GM12878 (cell line): ENCODE measurements around the gene ITGAL. TPM values are rescaled to one million over a fixed set of nuclear protein-coding genes. Genes with fewer than 3 reads are reported as not detected.

Experiments used
- BACH1 ChIP-seq: fragments of 450-650 bp; IDR thresholded peaks from 2 replicates; pipeline ENCODE4 v1.6.1; 2017; ENCODE audit warnings: mild to moderate bottlenecking, borderline replicate concordance
- BHLHE40 ChIP-seq, 2 experiments: fragments of 450-650 bp in 1 of 2; IDR thresholded peaks; 2 replicates each; pipeline ENCODE4 v1.6.1; 2011 to 2017; ENCODE audit warnings: low read depth in 2 of 2, borderline replicate concordance in 1 of 2, improper control_type of control experiment in 1 of 2, low read length in 1 of 2, mild to moderate bottlenecking in 1 of 2
- BRCA1 ChIP-seq: IDR thresholded peaks from 2 replicates; pipeline ENCODE4 v1.6.1; 2011; ENCODE audit warnings: low read depth, low read length, improper control_type of control experiment
- CBFB ChIP-seq: IDR thresholded peaks from 2 replicates; pipeline ENCODE4 v1.6.1; 2016; ENCODE audit warnings: antibody characterized with exemption, low read depth
- CEBPB ChIP-seq, 2 experiments: fragments of 150-350 bp in 1 of 2; IDR thresholded peaks; 2 replicates each; pipeline ENCODE4 v1.6.1; 2012 to 2014; ENCODE audit warnings: low read depth in 2 of 2, low read length in 2 of 2, borderline replicate concordance in 1 of 2, inconsistent platforms in 1 of 2
- CHD1 ChIP-seq: IDR thresholded peaks from 2 replicates; pipeline ENCODE4 v1.6.1; 2012; ENCODE audit warnings: low read depth, low read length, improper control_type of control experiment
- EED ChIP-seq: sonication (generic); IDR thresholded peaks from 2 replicates; pipeline ENCODE4 v1.6.1; 2016; ENCODE audit warnings: antibody characterized with exemption, low read depth
- ETV6 ChIP-seq, 2 experiments: fragments of 450-650 bp in 1 of 2; IDR thresholded peaks in 1 of 2; conservative IDR thresholded peaks in 1 of 2; 2 replicates each; pipeline ENCODE4 v1.6.1; 2014; ENCODE audit warnings: antibody characterized with exemption in 1 of 2, borderline replicate concordance in 1 of 2, low read depth in 1 of 2, mild to moderate bottlenecking in 1 of 2, moderate library complexity in 1 of 2
- JUND ChIP-seq: IDR thresholded peaks from 2 replicates; pipeline ENCODE4 v1.6.1; 2012; ENCODE audit warnings: low read depth, mild to moderate bottlenecking, low read length, improper control_type of control experiment, moderate library complexity
- MEF2A ChIP-seq: IDR thresholded peaks from 2 replicates; pipeline ENCODE4 v1.6.1; 2011; ENCODE audit warnings: low read depth, mild to moderate bottlenecking, low read length, moderate library complexity; ENCODE audit not compliant: insufficient read depth
- NFYA ChIP-seq: IDR thresholded peaks from 2 replicates; pipeline ENCODE4 v1.6.1; 2011; ENCODE audit warnings: low read depth, mild to moderate bottlenecking, low read length, improper control_type of control experiment, borderline replicate concordance
- NR2C2 ChIP-seq: IDR thresholded peaks from 2 replicates; pipeline ENCODE4 v1.6.1; 2011; ENCODE audit warnings: borderline replicate concordance, low read depth; ENCODE audit not compliant: control insufficient read depth, insufficient read length
- PAX5 ChIP-seq: IDR thresholded peaks from 2 replicates; pipeline ENCODE4 v1.6.1; 2011; ENCODE audit warnings: low read depth, low read length, borderline replicate concordance
- RUNX3 ChIP-seq: IDR thresholded peaks from 2 replicates; pipeline ENCODE4 v1.6.1; 2012; ENCODE audit warnings: low read length, inconsistent platforms
- SMAD1 ChIP-seq: fragments of 450-650 bp; IDR thresholded peaks from 2 replicates; pipeline ENCODE4 v1.6.1; 2018; ENCODE audit warnings: mild to moderate bottlenecking, low read depth; ENCODE audit not compliant: partially characterized antibody
- SRF ChIP-seq, 2 experiments: IDR thresholded peaks; 2 replicates each; pipeline ENCODE4 v1.6.1; 2011; ENCODE audit warnings: low read depth in 2 of 2, low read length in 2 of 2, mild to moderate bottlenecking in 1 of 2, moderate library complexity in 1 of 2
- TARDBP ChIP-seq: IDR thresholded peaks from 2 replicates; pipeline ENCODE4 v1.6.1; 2016; ENCODE audit warnings: borderline replicate concordance
- ZNF384 ChIP-seq: IDR thresholded peaks from 2 replicates; pipeline ENCODE4 v1.6.1; 2012; ENCODE audit warnings: low read depth, mild to moderate bottlenecking, low read length, improper control_type of control experiment, borderline replicate concordance
- polyA plus RNA-seq, 11 experiments: library from polyadenylated mRNA; depleted of rRNA in 4 of 11; unstranded in 6 of 11; stranded (reverse) in 5 of 11; fragments of >200 nt; fragmentation: Nextera tagmentation in 4 of 11; fragmentation: Illumina TruSeq in 1 of 11; extraction: Ambion mirVana in 4 of 11; extraction: Trizol in 1 of 11; gene quantifications; 1 replicate in 1 of 11; 2 replicates in 10 of 11; pipeline versions ENCODE4 v1.2.1 to v1.2.3, GENCODE V29; 2011 to 2016; ENCODE audit warnings: inconsistent platforms in 2 of 11, missing spikeins in 2 of 11, low read depth in 1 of 11
- total RNA-seq, 4 experiments: library from RNA; depleted of rRNA in 3 of 4; stranded (reverse); fragments of >200 nt in 3 of 4; fragmentation: Illumina TruSeq in 1 of 4; extraction: Trizol in 1 of 4; gene quantifications; 2 replicates each; pipeline versions ENCODE4 v1.2.1 to v1.2.3, GENCODE V29; 2013 to 2021
- TF ChIP-seq, protein P1 (sequence below): IDR thresholded peaks from 2 replicates; pipeline ENCODE4 v1.6.1; 2012; ENCODE audit warnings: low read depth, low read length, improper control_type of control experiment
- TF ChIP-seq, protein P2 (sequence below): IDR thresholded peaks from 2 replicates; pipeline ENCODE4 v1.6.1; 2011; ENCODE audit warnings: borderline replicate concordance, low read depth, mild to moderate bottlenecking, moderate library complexity, mixed read lengths, low read length; ENCODE audit not compliant: insufficient read depth; ENCODE audit errors: extremely low read length
- TF ChIP-seq, protein P3 (sequence below): fragments of 150-350 bp; IDR thresholded peaks from 2 replicates; pipeline ENCODE4 v1.6.1; 2016; ENCODE audit warnings: low read depth, low read length
- TF ChIP-seq, protein P4 (sequence below): fragments of 450-650 bp; IDR thresholded peaks from 2 replicates; pipeline ENCODE4 v1.6.1; 2016; ENCODE audit warnings: mild to moderate bottlenecking

Gene ITGAL
- total and polyA plus RNA-seq, 10 of the 15 experiments (the other 5 are each of a cell fraction or from before 2014, with no cell fraction given): 10.7 to 170 (median 96.9) TPM

DNA sequence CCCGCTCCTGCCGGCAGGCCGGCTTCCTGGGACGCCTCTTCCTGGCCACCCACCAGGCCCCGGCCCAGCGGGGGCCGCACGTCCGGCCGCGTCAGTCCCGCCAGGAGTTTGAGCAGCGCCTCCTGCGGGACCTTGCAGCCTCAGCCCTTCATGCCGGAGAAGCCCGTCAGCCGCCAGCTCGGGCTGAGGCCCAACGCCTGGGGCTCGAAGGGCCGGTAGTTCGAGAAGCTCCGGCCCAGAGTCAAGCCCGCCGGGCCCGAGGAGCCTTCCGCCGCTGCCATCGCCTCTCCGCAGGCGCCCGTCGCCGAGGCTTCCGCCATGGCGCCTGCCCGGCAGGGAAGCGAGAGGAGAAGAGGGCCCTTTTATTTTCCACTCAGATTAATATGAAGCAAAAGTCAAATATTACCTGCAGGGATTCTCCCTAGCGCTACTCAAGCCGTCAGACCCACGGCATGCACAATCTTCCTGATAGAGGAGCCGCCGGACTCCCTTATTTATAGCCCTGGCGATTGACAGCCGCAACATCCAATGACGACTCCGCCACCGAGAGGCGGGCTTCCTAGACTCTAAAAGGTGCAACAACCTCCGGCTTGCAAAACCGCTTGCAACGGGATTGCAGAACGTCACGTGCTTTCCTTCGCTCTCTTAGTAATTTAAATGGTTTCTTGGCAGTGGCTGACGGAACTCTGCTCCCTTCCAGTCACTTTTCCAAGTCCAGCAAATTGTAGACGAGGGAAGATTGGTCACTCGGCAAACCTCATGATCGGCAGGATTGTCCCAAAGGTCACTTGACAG, 26.9 kb upstream of the ITGAL start, which contains the start of gene SEPHS2 (continued):
- no peak for TF ChIP-seq ZNF384
- TF ChIP-seq, protein P1, sequence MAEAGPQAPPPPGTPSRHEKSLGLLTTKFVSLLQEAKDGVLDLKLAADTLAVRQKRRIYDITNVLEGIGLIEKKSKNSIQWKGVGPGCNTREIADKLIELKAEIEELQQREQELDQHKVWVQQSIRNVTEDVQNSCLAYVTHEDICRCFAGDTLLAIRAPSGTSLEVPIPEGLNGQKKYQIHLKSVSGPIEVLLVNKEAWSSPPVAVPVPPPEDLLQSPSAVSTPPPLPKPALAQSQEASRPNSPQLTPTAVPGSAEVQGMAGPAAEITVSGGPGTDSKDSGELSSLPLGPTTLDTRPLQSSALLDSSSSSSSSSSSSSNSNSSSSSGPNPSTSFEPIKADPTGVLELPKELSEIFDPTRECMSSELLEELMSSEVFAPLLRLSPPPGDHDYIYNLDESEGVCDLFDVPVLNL: no peak
- TF ChIP-seq MEF2A: 0 out of 2 replicates have a peak, but pooled peaks have one; percentile 42
- no peak for TF ChIP-seq TARDBP
- no peak for TF ChIP-seq BRCA1
- TF ChIP-seq RUNX3: peak; percentile 66
- no peak for TF ChIP-seq BACH1
- TF ChIP-seq, protein P2, sequence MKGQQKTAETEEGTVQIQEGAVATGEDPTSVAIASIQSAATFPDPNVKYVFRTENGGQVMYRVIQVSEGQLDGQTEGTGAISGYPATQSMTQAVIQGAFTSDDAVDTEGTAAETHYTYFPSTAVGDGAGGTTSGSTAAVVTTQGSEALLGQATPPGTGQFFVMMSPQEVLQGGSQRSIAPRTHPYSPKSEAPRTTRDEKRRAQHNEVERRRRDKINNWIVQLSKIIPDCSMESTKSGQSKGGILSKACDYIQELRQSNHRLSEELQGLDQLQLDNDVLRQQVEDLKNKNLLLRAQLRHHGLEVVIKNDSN: peak; percentile 51
- TF ChIP-seq CHD1: no peak
- no peak for TF ChIP-seq PAX5
- peak; percentile 88 for TF ChIP-seq CBFB
- no peak; the same call in 1 of the 2 replicates for TF ChIP-seq NFYA
- TF ChIP-seq EED: no peak; the same call in 1 of the 2 replicates
- TF ChIP-seq BHLHE40 (IDR thresholded peaks at IDR 0.05; ENCODE audit: borderline replicate concordance in 1 of 2, low read depth in 2 of 2, low read length in 1 of 2): peak; percentile 88 to 90
- TF ChIP-seq JUND: no peak
- no peak for TF ChIP-seq CEBPB (IDR thresholded peaks at IDR 0.05; ENCODE audit: borderline replicate concordance in 1 of 2, low read depth in 2 of 2, low read length in 2 of 2)
- no peak for TF ChIP-seq NR2C2
- TF ChIP-seq ETV6 (conservative IDR thresholded peaks at IDR 0.05 in 1 of 2, IDR thresholded peaks at IDR 0.05 in 1 of 2; ENCODE audit: borderline replicate concordance in 1 of 2, low read depth in 1 of 2): no peak
- TF ChIP-seq SRF (IDR thresholded peaks at IDR 0.05; ENCODE audit: low read depth in 2 of 2, low read length in 2 of 2): 0 out of 4 replicates have a peak, but pooled peaks of 1 of the 2 experiments have one; percentile 19
- peak; percentile 80 for TF ChIP-seq SMAD1
- TF ChIP-seq, protein P3, sequence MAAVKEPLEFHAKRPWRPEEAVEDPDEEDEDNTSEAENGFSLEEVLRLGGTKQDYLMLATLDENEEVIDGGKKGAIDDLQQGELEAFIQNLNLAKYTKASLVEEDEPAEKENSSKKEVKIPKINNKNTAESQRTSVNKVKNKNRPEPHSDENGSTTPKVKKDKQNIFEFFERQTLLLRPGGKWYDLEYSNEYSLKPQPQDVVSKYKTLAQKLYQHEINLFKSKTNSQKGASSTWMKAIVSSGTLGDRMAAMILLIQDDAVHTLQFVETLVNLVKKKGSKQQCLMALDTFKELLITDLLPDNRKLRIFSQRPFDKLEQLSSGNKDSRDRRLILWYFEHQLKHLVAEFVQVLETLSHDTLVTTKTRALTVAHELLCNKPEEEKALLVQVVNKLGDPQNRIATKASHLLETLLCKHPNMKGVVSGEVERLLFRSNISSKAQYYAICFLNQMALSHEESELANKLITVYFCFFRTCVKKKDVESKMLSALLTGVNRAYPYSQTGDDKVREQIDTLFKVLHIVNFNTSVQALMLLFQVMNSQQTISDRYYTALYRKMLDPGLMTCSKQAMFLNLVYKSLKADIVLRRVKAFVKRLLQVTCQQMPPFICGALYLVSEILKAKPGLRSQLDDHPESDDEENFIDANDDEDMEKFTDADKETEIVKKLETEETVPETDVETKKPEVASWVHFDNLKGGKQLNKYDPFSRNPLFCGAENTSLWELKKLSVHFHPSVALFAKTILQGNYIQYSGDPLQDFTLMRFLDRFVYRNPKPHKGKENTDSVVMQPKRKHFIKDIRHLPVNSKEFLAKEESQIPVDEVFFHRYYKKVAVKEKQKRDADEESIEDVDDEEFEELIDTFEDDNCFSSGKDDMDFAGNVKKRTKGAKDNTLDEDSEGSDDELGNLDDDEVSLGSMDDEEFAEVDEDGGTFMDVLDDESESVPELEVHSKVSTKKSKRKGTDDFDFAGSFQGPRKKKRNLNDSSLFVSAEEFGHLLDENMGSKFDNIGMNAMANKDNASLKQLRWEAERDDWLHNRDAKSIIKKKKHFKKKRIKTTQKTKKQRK: 0 out of 2 replicates have a peak, but pooled peaks have one; percentile 15
- TF ChIP-seq, protein P4, sequence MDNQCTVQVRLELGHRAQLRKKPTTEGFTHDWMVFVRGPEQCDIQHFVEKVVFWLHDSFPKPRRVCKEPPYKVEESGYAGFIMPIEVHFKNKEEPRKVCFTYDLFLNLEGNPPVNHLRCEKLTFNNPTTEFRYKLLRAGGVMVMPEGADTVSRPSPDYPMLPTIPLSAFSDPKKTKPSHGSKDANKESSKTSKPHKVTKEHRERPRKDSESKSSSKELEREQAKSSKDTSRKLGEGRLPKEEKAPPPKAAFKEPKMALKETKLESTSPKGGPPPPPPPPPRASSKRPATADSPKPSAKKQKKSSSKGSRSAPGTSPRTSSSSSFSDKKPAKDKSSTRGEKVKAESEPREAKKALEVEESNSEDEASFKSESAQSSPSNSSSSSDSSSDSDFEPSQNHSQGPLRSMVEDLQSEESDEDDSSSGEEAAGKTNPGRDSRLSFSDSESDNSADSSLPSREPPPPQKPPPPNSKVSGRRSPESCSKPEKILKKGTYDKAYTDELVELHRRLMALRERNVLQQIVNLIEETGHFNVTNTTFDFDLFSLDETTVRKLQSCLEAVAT: peak; percentile 99
